Calu3 (cell line): Measurements from ENCODE around the gene ARFGEF3. TPM values are rescaled to one million over a fixed set of nuclear protein-coding genes. Genes with fewer than 3 reads are reported as not detected.

Source experiments
- BruUV-seq: library from RNA; stranded (reverse); fragments of 400-500 nt; replicated peaks from 2 replicates; lab custom pipeline; 2021; lab: Mats Ljungman, UMichigan
- CTCF ChIA-PET: fragments of 300-600 bp; sonication (Branson Sonifier 250); formaldehyde crosslinking; loops from one replicate; lab custom pipeline; 2022; ENCODE audit warnings: antibody characterized with exemption; lab: Charles Lee
- DNase-seq: peaks from one replicate; pipeline ENCODE4 v3.0.0; 2022
- H3K27ac Mint-ChIP-seq: one replicate; pipeline ENCODE4 v1.8.0; 2022; ENCODE audit warnings: mixed read lengths; ENCODE audit not compliant: unreplicated experiment
- H3K27me3 Mint-ChIP-seq: one replicate; pipeline ENCODE4 v1.8.0; 2022; ENCODE audit warnings: mixed read lengths; ENCODE audit not compliant: unreplicated experiment
- H3K36me3 Mint-ChIP-seq: one replicate; pipeline ENCODE4 v1.8.0; 2022; ENCODE audit warnings: mild to moderate bottlenecking, moderate library complexity, mixed read lengths; ENCODE audit not compliant: insufficient read depth, unreplicated experiment
- H3K4me1 Mint-ChIP-seq: one replicate; pipeline ENCODE4 v1.8.0; 2022; ENCODE audit warnings: mild to moderate bottlenecking, low read depth, mixed read lengths; ENCODE audit not compliant: unreplicated experiment
- H3K4me3 Mint-ChIP-seq: one replicate; pipeline ENCODE4 v1.8.0; 2022; ENCODE audit warnings: mild to moderate bottlenecking, low read depth, moderate library complexity, mixed read lengths; ENCODE audit not compliant: unreplicated experiment
- H3K9me3 Mint-ChIP-seq: one replicate; pipeline ENCODE4 v1.8.0; 2022; ENCODE audit warnings: low read depth, mixed read lengths; ENCODE audit not compliant: unreplicated experiment
- intact Hi-C: fragments of 100-400 bp; cut with micrococcal nuclease; formaldehyde crosslinking; loops from one replicate; pipeline ENCODE4 v1.10.0; 2022; ENCODE audit not compliant: unreplicated experiment
- total RNA-seq: library from RNA; stranded (reverse); gene quantifications from 2 replicates; pipeline ENCODE4 v1.2.3, GENCODE V29; 2022
- TF ChIP-seq, protein P1 (sequence below): fragments of 200-600 bp; IDR thresholded peaks from one replicate; pipeline ENCODE4 v1.8.0; 2022; ENCODE audit warnings: antibody characterized with exemption; ENCODE audit not compliant: unreplicated experiment

The ARFGEF3 gene
- total RNA-seq, 1 experiment from 2014 or later = 16.3 TPM

DNA sequence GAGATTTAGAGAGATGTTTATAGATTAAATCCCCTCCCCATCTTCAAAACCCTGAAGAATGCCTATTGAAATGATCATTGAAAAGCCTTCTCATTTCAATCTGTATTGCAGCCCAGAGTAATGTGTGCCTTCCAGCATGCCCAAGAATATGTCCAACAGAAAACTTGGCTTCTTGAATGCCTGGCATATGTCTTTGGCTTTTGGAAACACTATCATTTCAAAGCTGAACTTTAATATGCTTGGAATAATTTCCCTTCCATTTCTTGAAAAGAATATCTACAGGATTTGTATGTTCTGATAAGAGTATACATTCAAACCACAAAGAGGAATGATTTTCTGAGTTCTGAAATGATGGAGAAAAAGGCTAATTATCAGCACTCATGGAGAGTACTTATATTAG is 68.5 kb downstream of the ARFGEF3 start:
- peak overlapping the region; percentile 95 for H3K27ac Mint-ChIP-seq
- no TSS peak for BruUV-seq
- H3K9me3 Mint-ChIP-seq = no peaks in the 10 kb centered on the region
- intact Hi-C loops = loop anchor here (5.0 kb wide), 1 partner anchor 68 kb away; the partner anchor contains the start of gene ARFGEF3
- peaks cover 50% of the 10 kb centered on the region for H3K4me1 Mint-ChIP-seq
- H3K36me3 Mint-ChIP-seq = peaks cover 5% of the 10 kb centered on the region
- H3K27me3 Mint-ChIP-seq = no peaks in the 10 kb centered on the region
- TF ChIP-seq, protein P1, sequence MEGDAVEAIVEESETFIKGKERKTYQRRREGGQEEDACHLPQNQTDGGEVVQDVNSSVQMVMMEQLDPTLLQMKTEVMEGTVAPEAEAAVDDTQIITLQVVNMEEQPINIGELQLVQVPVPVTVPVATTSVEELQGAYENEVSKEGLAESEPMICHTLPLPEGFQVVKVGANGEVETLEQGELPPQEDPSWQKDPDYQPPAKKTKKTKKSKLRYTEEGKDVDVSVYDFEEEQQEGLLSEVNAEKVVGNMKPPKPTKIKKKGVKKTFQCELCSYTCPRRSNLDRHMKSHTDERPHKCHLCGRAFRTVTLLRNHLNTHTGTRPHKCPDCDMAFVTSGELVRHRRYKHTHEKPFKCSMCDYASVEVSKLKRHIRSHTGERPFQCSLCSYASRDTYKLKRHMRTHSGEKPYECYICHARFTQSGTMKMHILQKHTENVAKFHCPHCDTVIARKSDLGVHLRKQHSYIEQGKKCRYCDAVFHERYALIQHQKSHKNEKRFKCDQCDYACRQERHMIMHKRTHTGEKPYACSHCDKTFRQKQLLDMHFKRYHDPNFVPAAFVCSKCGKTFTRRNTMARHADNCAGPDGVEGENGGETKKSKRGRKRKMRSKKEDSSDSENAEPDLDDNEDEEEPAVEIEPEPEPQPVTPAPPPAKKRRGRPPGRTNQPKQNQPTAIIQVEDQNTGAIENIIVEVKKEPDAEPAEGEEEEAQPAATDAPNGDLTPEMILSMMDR = no peak
- DNase-seq = no peak
- H3K4me3 Mint-ChIP-seq = no peak overlapping the region
- CTCF ChIA-PET = interaction anchor here (1.2 kb wide), 1 partner anchor 8 kb away, joined by 3 read pairs; no protein-coding TSS in a partner anchor

GRCh38 chr6:138230759-138231380 is 69.1 kb downstream of the ARFGEF3 start:
- Mint-ChIP-seq H3K4me1 (peaks cover 50% of the 10 kb centered on the region), H3K9me3 (no peaks in the 10 kb centered on the region), H3K27ac (peak overlapping the region; percentile 95), H3K4me3 (peak overlapping the region; percentile 29), H3K27me3 (no peaks in the 10 kb centered on the region), H3K36me3 (peaks cover 5% of the 10 kb centered on the region)
- DNase-seq = no peak
- CTCF ChIA-PET = interaction anchor here (1.0 to 1.5 kb wide), 3 partner anchors 9 to 224 kb away, joined by 3 to 5 read pairs (median 4); no protein-coding TSS in a partner anchor
- no TSS peak for BruUV-seq
- TF ChIP-seq, protein P1 = no peak
- intact Hi-C loops = loop anchor here (5.0 kb wide), 1 partner anchor 69 kb away; the partner anchor contains the start of gene ARFGEF3

DNA sequence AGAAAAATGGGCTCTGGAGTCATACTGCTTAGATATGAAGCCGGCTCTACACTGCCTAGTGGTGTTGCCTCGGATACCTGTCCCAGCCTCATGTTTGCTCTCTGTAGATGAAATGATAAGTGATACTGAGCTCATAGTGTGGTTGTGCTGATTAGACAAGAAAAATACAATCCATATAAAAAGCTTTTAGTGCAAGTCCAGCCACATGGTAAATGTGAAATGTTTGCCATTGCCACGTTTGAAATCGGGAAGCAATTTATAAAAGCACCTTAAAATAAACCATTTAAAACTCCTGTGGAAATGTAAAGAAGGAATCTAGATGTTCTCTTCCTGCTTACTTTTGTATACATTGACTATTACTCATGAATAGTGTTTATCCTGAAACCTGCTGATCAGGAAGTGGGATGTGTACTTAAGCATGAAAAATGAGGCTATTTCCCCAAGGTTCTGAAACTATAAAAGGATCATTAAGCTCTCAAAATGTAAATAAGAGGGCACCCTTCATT is 69.7 kb downstream of the ARFGEF3 start:
- intact Hi-C loops = loop anchor here (5.0 kb wide), 1 partner anchor 69 kb away; the partner anchor contains the start of gene ARFGEF3
- TF ChIP-seq, protein P1 = no peak
- peaks cover 5% of the 10 kb centered on the region for H3K36me3 Mint-ChIP-seq
- no peaks in the 10 kb centered on the region for H3K27me3 Mint-ChIP-seq
- no peaks in the 10 kb centered on the region for H3K9me3 Mint-ChIP-seq
- CTCF ChIA-PET = interaction anchor here (1.0 to 1.5 kb wide), 3 partner anchors 9 to 225 kb away, joined by 3 to 5 read pairs (median 4); no protein-coding TSS in a partner anchor
- DNase-seq = peak; percentile 30
- H3K4me3 Mint-ChIP-seq = peak overlapping the region; percentile 29
- peak overlapping the region; percentile 95 for H3K27ac Mint-ChIP-seq
- BruUV-seq = no TSS peak
- H3K4me1 Mint-ChIP-seq = peaks cover 48% of the 10 kb centered on the region

DNA sequence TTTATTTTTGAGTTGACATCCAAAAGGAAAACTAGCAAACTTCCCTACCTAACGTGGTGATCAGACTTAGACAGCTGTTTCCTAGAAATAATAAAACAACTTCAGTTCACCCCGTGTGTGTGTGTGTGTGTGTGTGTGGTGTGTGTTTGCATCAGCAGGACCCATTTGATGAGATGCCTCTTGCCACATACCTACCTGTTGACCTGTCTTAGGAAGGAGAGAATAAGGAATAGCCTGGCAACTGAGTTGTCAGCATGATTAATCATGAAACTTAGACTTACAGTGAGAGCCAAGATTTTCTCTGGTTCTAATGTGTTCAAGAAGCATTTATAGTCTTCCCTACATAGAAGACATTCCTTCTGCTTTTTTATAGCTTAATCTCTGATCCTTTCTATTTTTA is 72.6 kb downstream of the ARFGEF3 start:
- intact Hi-C loops = loop anchor here (5.0 kb wide), 1 partner anchor 72 kb away; the partner anchor contains the start of gene ARFGEF3
- Mint-ChIP-seq H3K27me3 (no peaks in the 10 kb centered on the region), H3K9me3 (no peaks in the 10 kb centered on the region), H3K4me1 (peaks cover 21% of the 10 kb centered on the region), H3K27ac (no peak overlapping the region), H3K36me3 (peaks cover 5% of the 10 kb centered on the region), H3K4me3 (no peak overlapping the region)
- DNase-seq = no peak
- no TSS peak for BruUV-seq
- TF ChIP-seq, protein P1 = no peak
- CTCF ChIA-PET = no interaction called here
